Gastroesophageal sphincter (tissue), 4 donors: ENCODE results near the gene BTBD16. TPM values are rescaled to one million over a fixed set of nuclear protein-coding genes. Genes with fewer than 3 reads are reported as not detected.

Experiments used
- ATAC-seq: fragments of 150-250 bp; one replicate; pipeline ENCODE4 v1.9.1; 2016; ENCODE audit warnings: mild to moderate bottlenecking, moderate library complexity
- H3K27ac ChIP-seq, 4 donors: fragments of 200-600 bp; sonication (generic) in 3 of 4; 1 replicate in 3 of 4; 2 replicates in 1 of 4; pipeline ENCODE4 v1.5.1; 2016 to 2019
- H3K27me3 ChIP-seq: fragments of 200-600 bp; sonication (generic); one replicate; pipeline ENCODE4 v1.5.1; 2019
- H3K36me3 ChIP-seq, 2 donors: fragments of 200-600 bp; sonication (generic); one replicate each; pipeline ENCODE4 v1.5.1; 2019; ENCODE audit warnings: control low read depth in 1 of 2
- H3K4me1 ChIP-seq, 3 donors: fragments of 200-600 bp; sonication (generic); 1 replicate in 2 of 3; 2 replicates in 1 of 3; pipeline ENCODE4 v1.5.1; 2016 to 2019; ENCODE audit warnings: control low read depth in 2 of 3
- H3K4me3 ChIP-seq, 2 donors: fragments of 200-600 bp; sonication (generic); one replicate each; pipeline ENCODE4 v1.5.1; 2019; ENCODE audit warnings: mild to moderate bottlenecking in 1 of 2, moderate library complexity in 1 of 2
- H3K9me3 ChIP-seq, 3 donors: fragments of 200-600 bp; sonication (generic); one replicate each; pipeline ENCODE4 v1.5.1; 2017 to 2019; ENCODE audit warnings: control low read depth in 2 of 3
- CTCF ChIP-seq, 4 experiments: fragments of 200-600 bp in 2 of 4; fragments of 450-650 bp in 2 of 4; sonication (generic) in 1 of 4; IDR thresholded peaks; one replicate each; pipeline ENCODE4 v1.5.1; 2017 to 2019; ENCODE audit warnings: antibody characterized with exemption in 4 of 4, mild to moderate bottlenecking in 2 of 4, moderate library complexity in 2 of 4
- EP300 ChIP-seq: sonication (generic); formaldehyde crosslinking; IDR thresholded peaks from one replicate; pipeline ENCODE4 v1.6.1; 2017; ENCODE audit warnings: antibody characterized with exemption, mild to moderate bottlenecking
- POLR2A ChIP-seq, 2 donors: fragments of 450-650 bp; IDR thresholded peaks; one replicate each; pipeline ENCODE4 v1.6.1; 2017; ENCODE audit warnings: antibody characterized with exemption in 2 of 2, mild to moderate bottlenecking in 2 of 2, moderate library complexity in 1 of 2
- POLR2AphosphoS5 ChIP-seq: sonication (generic); formaldehyde crosslinking; IDR thresholded peaks from one replicate; pipeline ENCODE4 v1.6.1; 2017; ENCODE audit warnings: antibody characterized with exemption
- WGBS, 2 donors: methylation state at CpG; one replicate each; pipeline ENCODE4 v1.1.5; 2018; ENCODE audit warnings: low coverage in 1 of 2; 5-methylcytosine and 5-hydroxymethylcytosine counted together
- total RNA-seq, 4 donors: library from RNA; depleted of rRNA; stranded (reverse); fragments of >200 nt; gene quantifications; one replicate each; pipeline ENCODE4 v1.1.0, GENCODE V29; 2016

Gene BTBD16
- total RNA-seq, 4 donors from 2014 or later, result not detected

- no peak for TF ChIP-seq POLR2A (IDR thresholded peaks at IDR 0.05)
- 87 to 89% methylated on average over 6 to 14 of the region's 14 CpGs for WGBS, 2 donors
- Histone ChIP-seq H3K9me3 (no peaks in the 10 kb centered on the region), H3K4me3 (no peak overlapping the region), H3K4me1 (peaks cover 4 to 35% (median 16%) of the 10 kb centered on the region in 3 donors), H3K27me3 (no peaks in the 10 kb centered on the region), H3K27ac (peak overlapping the region in 1 of 4 donors; percentile 57), H3K36me3 (no peaks in the 10 kb centered on the region)
- ATAC-seq, result no peak
Measured at GRCh38 chr10:122299423-122300075, 28.5 kb downstream of the BTBD16 start.

- peak; percentile 86 for ATAC-seq
- no peaks in the 10 kb centered on the region for H3K27me3 ChIP-seq
- H3K9me3 ChIP-seq, result peaks cover 0 to 6% (median 0%) of the 10 kb centered on the region in 3 donors
- H3K27ac ChIP-seq, result peak overlapping the region; percentile 54 to 74 (median 64)
- no peak for TF ChIP-seq CTCF (IDR thresholded peaks at IDR 0.05)
- no peak for TF ChIP-seq EP300
- TF ChIP-seq POLR2AphosphoS5, result peak; percentile 88
- no peak for TF ChIP-seq POLR2A (IDR thresholded peaks at IDR 0.05)
- no peaks in the 10 kb centered on the region for H3K36me3 ChIP-seq
- WGBS, 2 donors, result 41 to 45% methylated on average over 7 to 9 of the region's 12 CpGs
- H3K4me3 ChIP-seq, result no peak overlapping the region
- peaks cover 4 to 35% (median 16%) of the 10 kb centered on the region in 3 donors for H3K4me1 ChIP-seq
Measured at GRCh38 chr10:122301055-122301810, 30.1 kb downstream of the BTBD16 start.

GRCh38 chr10:122301811-122302115, 30.7 kb downstream of the BTBD16 start:
- TF ChIP-seq EP300 (no peak), POLR2AphosphoS5 (no peak), CTCF (IDR thresholded peaks at IDR 0.05) (no peak), POLR2A (IDR thresholded peaks at IDR 0.05) (no peak)
- Histone ChIP-seq H3K4me1 (peaks cover 4 to 35% (median 16%) of the 10 kb centered on the region in 3 donors), H3K9me3 (peaks cover 0 to 6% (median 0%) of the 10 kb centered on the region in 3 donors), H3K27ac (peak overlapping the region in 3 of 4 donors; percentile 57 to 74 (median 71)), H3K36me3 (no peaks in the 10 kb centered on the region), H3K4me3 (no peak overlapping the region), H3K27me3 (no peaks in the 10 kb centered on the region)
- 66 to 76% methylated on average over 4 of the region's 7 CpGs for WGBS, 2 donors
- no peak for ATAC-seq

- Histone ChIP-seq H3K4me1 (peaks cover 4 to 40% (median 16%) of the 10 kb centered on the region in 3 donors), H3K4me3 (no peak overlapping the region), H3K36me3 (no peaks in the 10 kb centered on the region), H3K27me3 (no peaks in the 10 kb centered on the region), H3K9me3 (peaks cover 0 to 6% (median 0%) of the 10 kb centered on the region in 3 donors), H3K27ac (no peak overlapping the region)
- no peak for ATAC-seq
- TF ChIP-seq EP300, result no peak
- TF ChIP-seq POLR2A (IDR thresholded peaks at IDR 0.05), result no peak
- TF ChIP-seq POLR2AphosphoS5, result no peak
- TF ChIP-seq CTCF (IDR thresholded peaks at IDR 0.05), result no peak
- 80 to 93% methylated on average over 1 to 3 of the region's 4 CpGs for WGBS, 2 donors
Measured at GRCh38 chr10:122302315-122302714, 31.2 kb downstream of the BTBD16 start.

GRCh38 chr10:122303271-122304053, 32.4 kb downstream of the BTBD16 start:
- no peak overlapping the region for H3K4me3 ChIP-seq
- no peak for ATAC-seq
- H3K9me3 ChIP-seq, result peaks cover 0 to 6% (median 0%) of the 10 kb centered on the region in 3 donors
- WGBS, 2 donors, result 77 to 84% methylated on average over 9 of the region's 9 CpGs
- H3K4me1 ChIP-seq, result peaks cover 6 to 51% (median 20%) of the 10 kb centered on the region in 3 donors
- no peaks in the 10 kb centered on the region for H3K27me3 ChIP-seq
- no peak overlapping the region for H3K27ac ChIP-seq
- TF ChIP-seq EP300, result no peak
- TF ChIP-seq POLR2AphosphoS5, result no peak
- no peak for TF ChIP-seq POLR2A (IDR thresholded peaks at IDR 0.05)
- no peak for TF ChIP-seq CTCF (IDR thresholded peaks at IDR 0.05)
- H3K36me3 ChIP-seq, result no peaks in the 10 kb centered on the region
